SK-N-SH (cell line): ENCODE results near the gene MLYCD. TPM values are rescaled to one million over a fixed set of nuclear protein-coding genes. Genes with fewer than 3 reads are reported as not detected.

Experiments used
- CTCF ChIA-PET: fragments of 300-600, 350-600 bp; formaldehyde crosslinking; extraction: SDS; loops from one replicate; lab custom pipeline; 2021; lab: Yijun Ruan, JAX
- POLR2A ChIA-PET: fragments of 350-600 bp; sonication (Branson Sonifier 250); formaldehyde crosslinking; extraction: SDS; loops from one replicate; lab custom pipeline; 2020; ENCODE audit warnings: antibody characterized with exemption, inconsistent platforms; lab: Yijun Ruan, JAX
- DNase-seq: peaks from one replicate; pipeline ENCODE4 v3.0.0; 2012
- H2AFZ ChIP-seq: fragments of 200-600 bp; sonication (generic); 2 replicates; pipeline ENCODE4 v1.8.1; 2016; ENCODE audit warnings: antibody characterized with exemption, mild to moderate bottlenecking, low read depth
- H3F3A ChIP-seq: fragments of 200-600 bp; sonication (generic); replicated peaks from 2 replicates; pipeline ENCODE3; 2016; ENCODE audit warnings: antibody characterized with exemption, mild to moderate bottlenecking; ENCODE audit not compliant: insufficient read depth
- H3K27ac ChIP-seq, 2 experiments: fragments of 200-500 bp in 1 of 2; fragments of 200-600 bp in 1 of 2; sonication (Bioruptor generic) in 1 of 2; sonication (generic), shearing (Covaris generic) in 1 of 2; 2 replicates each; pipeline versions ENCODE4 v1.5.1 to v1.6.1; 2014 to 2016; ENCODE audit warnings: low read depth in 2 of 2, inconsistent platforms in 1 of 2, low read length in 1 of 2, mild to moderate bottlenecking in 1 of 2, mixed read lengths in 1 of 2
- H3K27me3 ChIP-seq: fragments of 200-600 bp; sonication (generic), shearing (Covaris generic); 2 replicates; pipeline ENCODE4 v1.6.1; 2016; ENCODE audit warnings: mixed run types; ENCODE audit not compliant: insufficient read depth
- H3K36me3 ChIP-seq, 2 experiments: fragments of 200-500 bp in 1 of 2; fragments of 200-600 bp in 1 of 2; sonication (Bioruptor generic) in 1 of 2; sonication (generic) in 1 of 2; replicated peaks in 1 of 2; 2 replicates each; pipeline versions ENCODE3 to v1.5.1; 2014 to 2016; ENCODE audit warnings: low read length in 1 of 2, mild to moderate bottlenecking in 1 of 2; ENCODE audit not compliant: insufficient read depth in 2 of 2, control insufficient read depth in 1 of 2
- H3K4me1 ChIP-seq, 2 experiments: fragments of 200-500 bp in 1 of 2; fragments of 200-600 bp in 1 of 2; sonication (Bioruptor generic) in 1 of 2; sonication (generic), shearing (Covaris generic) in 1 of 2; 2 replicates each; pipeline versions ENCODE4 v1.5.1 to v1.6.1; 2014 to 2016; ENCODE audit warnings: low read depth in 1 of 2, low read length in 1 of 2, mixed run types in 1 of 2; ENCODE audit not compliant: insufficient read depth in 2 of 2, control insufficient read depth in 1 of 2
- H3K4me2 ChIP-seq: fragments of 200-600 bp; sonication (generic), shearing (Covaris generic); 2 replicates; pipeline ENCODE4 v1.6.1; 2017; ENCODE audit warnings: mixed run types
- H3K4me3 ChIP-seq, 2 experiments: fragments of 200-500 bp in 1 of 2; fragments of 200-600 bp in 1 of 2; sonication (Bioruptor generic) in 1 of 2; sonication (generic), shearing (Covaris generic) in 1 of 2; 2 replicates each; pipeline versions ENCODE4 v1.5.1 to v1.8.1; 2014 to 2016; ENCODE audit warnings: low read depth in 2 of 2, inconsistent platforms in 1 of 2, low read length in 1 of 2, mild to moderate bottlenecking in 1 of 2, mixed read lengths in 1 of 2, moderate library complexity in 1 of 2
- H3K79me2 ChIP-seq: fragments of 200-600 bp; sonication (generic); 2 replicates; pipeline ENCODE4 v1.8.1; 2017; ENCODE audit warnings: mild to moderate bottlenecking; ENCODE audit not compliant: insufficient read depth
- H3K9ac ChIP-seq: fragments of 200-600 bp; sonication (generic); 2 replicates; pipeline ENCODE4 v1.6.1; 2017; ENCODE audit warnings: mixed run types
- H3K9me2 ChIP-seq: fragments of 200-600 bp; sonication (generic); 2 replicates; pipeline ENCODE4 v1.6.1; 2017; ENCODE audit warnings: mixed run types
- H3K9me3 ChIP-seq: fragments of 200-600 bp; sonication (generic); 2 replicates; pipeline ENCODE4 v1.6.1; 2017; ENCODE audit warnings: mixed run types, mild to moderate bottlenecking, moderate library complexity
- H4K20me1 ChIP-seq: fragments of 200-600 bp; sonication (generic); 2 replicates; pipeline ENCODE4 v1.6.1; 2017; ENCODE audit warnings: mild to moderate bottlenecking, mixed run types; ENCODE audit not compliant: insufficient read depth
- CHD2 ChIP-seq: fragments of 150-350 bp; IDR thresholded peaks from 2 replicates; pipeline ENCODE4 v1.6.1; 2018; ENCODE audit warnings: low read length; ENCODE audit not compliant: partially characterized antibody
- CTCF ChIP-seq: fragments of 200-600 bp; sonication (generic); IDR thresholded peaks from 2 replicates; pipeline ENCODE4 v1.6.1; 2017; ENCODE audit warnings: antibody characterized with exemption, mild to moderate bottlenecking, moderate library complexity
- ELF1 ChIP-seq: IDR thresholded peaks from 2 replicates; pipeline ENCODE4 v1.4.0; 2012
- FOSL2 ChIP-seq: IDR thresholded peaks from 2 replicates; pipeline ENCODE4 v1.4.0; 2012; ENCODE audit warnings: low read depth, mild to moderate bottlenecking, moderate library complexity, borderline replicate concordance
- FOXJ3 ChIP-seq: sonication (generic); formaldehyde crosslinking; IDR thresholded peaks from 2 replicates; pipeline ENCODE4 v1.5.1; 2020; ENCODE audit warnings: mild to moderate bottlenecking, missing genetic modification reagents
- GATA2 ChIP-seq: sonication (generic); formaldehyde crosslinking; IDR thresholded peaks from 2 replicates; pipeline ENCODE4 v1.5.0; 2020; ENCODE audit warnings: mild to moderate bottlenecking, missing genetic modification reagents
- IRF3 ChIP-seq: fragments of 150-350 bp; IDR thresholded peaks from 2 replicates; pipeline ENCODE4 v1.6.1; 2016; ENCODE audit warnings: mild to moderate bottlenecking, low read depth, low read length
- JUND ChIP-seq: IDR thresholded peaks from 2 replicates; pipeline ENCODE4 v1.4.0; 2012
- NFIC ChIP-seq: IDR thresholded peaks from 2 replicates; pipeline ENCODE4 v1.4.0; 2012; ENCODE audit warnings: borderline replicate concordance
- NRF1 ChIP-seq: IDR thresholded peaks from 2 replicates; pipeline ENCODE4 v1.6.1; 2012; ENCODE audit warnings: low read depth, mild to moderate bottlenecking, low read length
- RAD21 ChIP-seq: IDR thresholded peaks from 2 replicates; pipeline ENCODE4 v1.6.1; 2012; ENCODE audit warnings: mild to moderate bottlenecking, low read length
- SMC3 ChIP-seq: IDR thresholded peaks from 2 replicates; pipeline ENCODE4 v1.6.1; 2012; ENCODE audit warnings: low read depth, low read length, improper control_type of control experiment
- TAF1 ChIP-seq: IDR thresholded peaks from 2 replicates; pipeline ENCODE4 v1.6.1; 2012; ENCODE audit warnings: low read depth, mild to moderate bottlenecking, low read length, moderate library complexity, borderline replicate concordance
- TCF12 ChIP-seq: IDR thresholded peaks from 2 replicates; pipeline ENCODE4 v1.4.0; 2012
- USF1 ChIP-seq: IDR thresholded peaks from 2 replicates; pipeline ENCODE4 v1.4.0; 2012; ENCODE audit warnings: low read depth, borderline replicate concordance
- USF2 ChIP-seq: fragments of 150-350 bp; IDR thresholded peaks from 2 replicates; pipeline ENCODE4 v1.6.1; 2017; ENCODE audit warnings: antibody characterized with exemption, low read length, low read depth, borderline replicate concordance
- YY1 ChIP-seq: IDR thresholded peaks from 2 replicates; pipeline ENCODE4 v1.4.0; 2012; ENCODE audit warnings: low read depth, mild to moderate bottlenecking
- WGBS: methylation state at CpG from one replicate; pipeline ENCODE4 v1.1.6; 2017; ENCODE audit warnings: low lambda C conversion rate; 5-methylcytosine and 5-hydroxymethylcytosine counted together
- polyA plus RNA-seq, 3 experiments: library from polyadenylated mRNA; depleted of rRNA; stranded (reverse); fragments of >200 nt; gene quantifications; 2 replicates each; pipeline ENCODE4 v1.2.3, GENCODE V29; 2012

Gene MLYCD
- polyA plus RNA-seq, 1 of the 3 experiments (the other 2 are of a cell fraction): 2.4 TPM

- H4K20me1 ChIP-seq: no peaks in the 10 kb centered on the region
- 11% methylated on average over 5 of the region's 5 CpGs for WGBS
- no peaks in the 10 kb centered on the region for H3K9me3 ChIP-seq
- H2AFZ ChIP-seq: no peak overlapping the region
- H3K27ac ChIP-seq: no peak overlapping the region
- no peaks in the 10 kb centered on the region for H3F3A ChIP-seq
- no peaks in the 10 kb centered on the region; the same call in 1 of the 2 replicates for H3K27me3 ChIP-seq
- no peaks in the 10 kb centered on the region for H3K36me3 ChIP-seq
- H3K79me2 ChIP-seq: no peaks in the 10 kb centered on the region
- H3K9me2 ChIP-seq: no peaks in the 10 kb centered on the region
- no peak for TF ChIP-seq TCF12
- no peak for TF ChIP-seq USF2
- TF ChIP-seq TAF1: no peak
- no peak for TF ChIP-seq FOSL2
- TF ChIP-seq FOXJ3 (CRISPR knock-in tag): no peak
- H3K4me3 ChIP-seq: no peak overlapping the region
- POLR2A ChIA-PET: no interaction called here
- H3K9ac ChIP-seq: no peak overlapping the region
- CTCF ChIA-PET: no interaction called here
- DNase-seq: no peak
- no peaks in the 10 kb centered on the region for H3K4me1 ChIP-seq
- H3K4me2 ChIP-seq: no peak overlapping the region
These were observed 28.1 kb upstream of the MLYCD start for GRCh38 chr16:83870830-83871229.

- Histone ChIP-seq H2AFZ (no peak overlapping the region), H3K79me2 (no peaks in the 10 kb centered on the region), H4K20me1 (no peaks in the 10 kb centered on the region), H3K27me3 (peaks cover 6% of the 10 kb centered on the region; the same call in 1 of the 2 replicates), H3F3A (no peaks in the 10 kb centered on the region), H3K4me2 (no peak overlapping the region), H3K4me3 (no peak overlapping the region), H3K27ac (no peak overlapping the region), H3K4me1 (no peaks in the 10 kb centered on the region), H3K9me2 (no peaks in the 10 kb centered on the region), H3K9me3 (no peaks in the 10 kb centered on the region), H3K36me3 (no peaks in the 10 kb centered on the region), H3K9ac (no peak overlapping the region)
- ChIA-PET POLR2A (no interaction called here), CTCF (interaction anchor here (1.0 to 5.3 kb wide), 2 partner anchors 44 to 52 kb away, joined by 3 to 29 read pairs; no protein-coding TSS in a partner anchor)
- WGBS: 2% methylated on average over 6 of the region's 6 CpGs
- TF ChIP-seq GATA2 (CRISPR knock-in tag) (no peak), CHD2 (no peak), ELF1 (no peak), JUND (no peak), USF1 (no peak), RAD21 (peak; percentile 83), NFIC (no peak), YY1 (no peak), IRF3 (no peak), FOSL2 (no peak), SMC3 (peak; percentile 79), TCF12 (no peak), CTCF (peak; percentile 81), NRF1 (no peak)
- peak; percentile 44 for DNase-seq
These were observed 20.1 kb upstream of the MLYCD start for GRCh38 chr16:83878838-83879237.
